Endodermal cell (in vitro differentiated cells): ENCODE results near the gene PALLD. TPM values are rescaled to one million over a fixed set of nuclear protein-coding genes. Genes with fewer than 3 reads are reported as not detected.
A peak's percentile ranks its signal among the peaks of the same experiment; 100 is the strongest.

Experiments
- DNase-seq: peaks from one replicate; pipeline ENCODE4 v3.0.0-alpha.2; 2017
- H3K27ac ChIP-seq: 2 replicates; pipeline ENCODE4 v1.5.1; 2013; ENCODE audit warnings: mild to moderate bottlenecking, low read depth, low read length, moderate library complexity
- H3K27me3 ChIP-seq: 2 replicates; pipeline ENCODE4 v1.6.1; 2013; ENCODE audit warnings: mild to moderate bottlenecking, low read length, moderate library complexity; ENCODE audit not compliant: insufficient read depth, control insufficient read depth, poor library complexity, severe bottlenecking
- H3K36me3 ChIP-seq: 2 replicates; pipeline ENCODE4 v1.7.0; 2013; ENCODE audit warnings: mild to moderate bottlenecking, low read length, moderate library complexity; ENCODE audit not compliant: control insufficient read depth, insufficient read depth
- H3K4me1 ChIP-seq: one replicate; pipeline ENCODE4 v1.7.0; 2013; ENCODE audit warnings: low read length; ENCODE audit not compliant: control insufficient read depth, insufficient read depth
- H3K4me3 ChIP-seq: 2 replicates; pipeline ENCODE4 v1.5.1; 2013; ENCODE audit warnings: mild to moderate bottlenecking, low read length, moderate library complexity
- H3K9ac ChIP-seq: 2 replicates; pipeline ENCODE4 v1.6.1; 2013; ENCODE audit warnings: mild to moderate bottlenecking, low read length, moderate library complexity; ENCODE audit not compliant: poor library complexity, severe bottlenecking; ENCODE audit errors: extremely low read depth
- H3K9me3 ChIP-seq: 2 replicates; pipeline ENCODE4 v1.6.1; 2013; ENCODE audit warnings: mild to moderate bottlenecking, low read length, moderate library complexity; ENCODE audit not compliant: control insufficient read depth
- H3K27ac Mint-ChIP-seq: 2 replicates; pipeline ENCODE4 v1.8.0; 2020; ENCODE audit warnings: mixed read lengths
- H3K27me3 Mint-ChIP-seq: 2 replicates; pipeline ENCODE4 v1.8.0; 2021; ENCODE audit warnings: mild to moderate bottlenecking, mixed read lengths; ENCODE audit not compliant: insufficient read depth
- H3K36me3 Mint-ChIP-seq: 2 replicates; pipeline ENCODE4 v1.8.0; 2020; ENCODE audit warnings: low read depth, mixed read lengths
- H3K4me1 Mint-ChIP-seq: 2 replicates; pipeline ENCODE4 v1.8.0; 2020; ENCODE audit warnings: mixed read lengths
- H3K4me3 Mint-ChIP-seq: 2 replicates; pipeline ENCODE4 v1.8.0; 2020; ENCODE audit warnings: mild to moderate bottlenecking, moderate library complexity, mixed read lengths
- H3K9me3 Mint-ChIP-seq: 2 replicates; pipeline ENCODE4 v1.8.0; 2020; ENCODE audit warnings: mild to moderate bottlenecking, mixed read lengths
- CTCF ChIP-seq: fragments of 200-600 bp; sonication (generic); conservative IDR thresholded peaks from 2 replicates; pipeline ENCODE4 v1.5.0; 2021; ENCODE audit warnings: antibody characterized with exemption, mild to moderate bottlenecking
- WGBS, 2 experiments: methylation state at CpG; one replicate each; pipeline versions ENCODE4 v1.1.5 to v1.1.7; 2013; ENCODE audit warnings: missing lambda C conversion rate in 2 of 2, mixed read lengths in 1 of 2; ENCODE audit not compliant: insufficient coverage in 1 of 2, insufficient read length in 1 of 2; 5-methylcytosine and 5-hydroxymethylcytosine counted together
- total RNA-seq, 2 donors: library from RNA; stranded (reverse); fragmentation: NEBNext Ultra II Directional in 1 of 2; extraction: Animal tissue kit (Norgen Biotek cat#: 25700) in 1 of 2; gene quantifications; 2 replicates in 1 of 2; 3 replicates in 1 of 2; pipeline ENCODE4 v1.2.1, GENCODE V29; 2021

PALLD gene
- total RNA-seq, 2 donors from 2014 or later: 51.8 to 86.7 TPM

GRCh38 chr4:168722391-168722790 is 225.5 kb downstream of the PALLD start:
- no peak for TF ChIP-seq CTCF
- H3K4me1 ChIP-seq: no peaks in the 10 kb centered on the region
- WGBS, 2 experiments: 70 to 75% methylated on average over 2 of the region's 2 CpGs
- H3K9ac ChIP-seq: no peak overlapping the region
- Mint-ChIP-seq H3K4me3 (no peak overlapping the region), H3K27ac (no peak overlapping the region), H3K36me3 (peaks cover 4% of the 10 kb centered on the region), H3K4me1 (no peaks in the 10 kb centered on the region), H3K9me3 (peaks cover 10% of the 10 kb centered on the region), H3K27me3 (peaks cover 4% of the 10 kb centered on the region)
- H3K4me3 ChIP-seq: no peak overlapping the region
- H3K9me3 ChIP-seq: peaks cover 10% of the 10 kb centered on the region
- no peaks in the 10 kb centered on the region for H3K27me3 ChIP-seq
- no peaks in the 10 kb centered on the region for H3K36me3 ChIP-seq
- no peak overlapping the region for H3K27ac ChIP-seq
- no peak for DNase-seq

GRCh38 chr4:168723020-168723419 is 226.2 kb downstream of the PALLD start:
- TF ChIP-seq CTCF: no peak
- DNase-seq: no peak
- Mint-ChIP-seq H3K4me1 (no peaks in the 10 kb centered on the region), H3K27ac (no peak overlapping the region), H3K4me3 (no peak overlapping the region), H3K27me3 (peaks cover 4% of the 10 kb centered on the region), H3K9me3 (peaks cover 13% of the 10 kb centered on the region), H3K36me3 (peaks cover 4% of the 10 kb centered on the region)
- Histone ChIP-seq H3K4me3 (no peak overlapping the region), H3K36me3 (no peaks in the 10 kb centered on the region), H3K9me3 (peaks cover 13% of the 10 kb centered on the region), H3K27ac (peak overlapping the region; percentile 36), H3K4me1 (no peaks in the 10 kb centered on the region), H3K27me3 (no peaks in the 10 kb centered on the region), H3K9ac (no peak overlapping the region)
- WGBS, 2 experiments: 91 to 96% methylated on average over 3 of the region's 3 CpGs

GRCh38 chr4:168723569-168723968 is 226.7 kb downstream of the PALLD start:
- WGBS, 2 experiments: 93 to 100% methylated on average over 2 to 4 of the region's 4 CpGs
- no peak overlapping the region for H3K27ac ChIP-seq
- H3K27ac Mint-ChIP-seq: no peak overlapping the region

More at GRCh38 chr4:168723569-168723968, 226.7 kb downstream of the PALLD start:
- peaks cover 17% of the 10 kb centered on the region for H3K9me3 Mint-ChIP-seq
- no peaks in the 10 kb centered on the region for H3K4me1 Mint-ChIP-seq
- peaks cover 13% of the 10 kb centered on the region for H3K9me3 ChIP-seq
- no peak overlapping the region for H3K9ac ChIP-seq
- H3K4me3 ChIP-seq: no peak overlapping the region
- H3K27me3 ChIP-seq: no peaks in the 10 kb centered on the region
- no peaks in the 10 kb centered on the region for H3K4me1 ChIP-seq
- H3K36me3 ChIP-seq: no peaks in the 10 kb centered on the region
- no peak for DNase-seq
- H3K36me3 Mint-ChIP-seq: peaks cover 4% of the 10 kb centered on the region
- H3K4me3 Mint-ChIP-seq: no peak overlapping the region
- H3K27me3 Mint-ChIP-seq: peaks cover 4% of the 10 kb centered on the region
- TF ChIP-seq CTCF: no peak
